SH-SY5Y (cell line): ENCODE data around the gene CAMTA1.

Source experiments
- GATA2 ChIP-seq: IDR thresholded peaks from 2 replicates; pipeline ENCODE4 v1.6.1; 2011; ENCODE audit warnings: mild to moderate bottlenecking, low read depth, low read length
- GATA3 ChIP-seq: IDR thresholded peaks from 2 replicates; pipeline ENCODE4 v1.6.1; 2011; ENCODE audit warnings: low read depth, mild to moderate bottlenecking, low read length, moderate library complexity

- TF ChIP-seq GATA2 (no peak), GATA3 (no peak)
Observed at GRCh38 chr1:7458946-7459345, 673.7 kb downstream of the CAMTA1 start.
